Uterine smooth muscle cell (primary cell): ENCODE data around the gene IFNA7. TPM values are rescaled to one million over a fixed set of nuclear protein-coding genes. Genes with fewer than 3 reads are reported as not detected.

Source experiments
- total RNA-seq: library from RNA; depleted of rRNA; stranded (reverse); fragments of >200 nt; gene quantifications from 2 replicates; pipeline ENCODE4 v1.2.3, GENCODE V29; 2014

Gene IFNA7
- total RNA-seq = not detected in 2 replicates

GRCh38 chr9:21202105-21202504 is at the start of gene IFNA7:
IFNA7 (minus strand) TSS chr9:21202205; CDS start chr9:21202165, 40 bp downstream.

GRCh38 chr9:21239911-21240310 is 37.9 kb upstream of the IFNA7 start, which contains the start of gene IFNA14:
IFNA14 (minus strand) TSS chr9:21240005; CDS start chr9:21239935, 70 bp downstream.

GRCh38 chr9:21228122-21228521 is 26.1 kb upstream of the IFNA7 start, which contains the start of gene IFNA17:
IFNA17 (minus strand) TSS chr9:21228222; CDS start chr9:21228173, 49 bp downstream.

GRCh38 chr9:21217211-21217610 is 15.2 kb upstream of the IFNA7 start, which contains the start of gene IFNA16:
IFNA16 (minus strand) TSS chr9:21217311; CDS start chr9:21217305, 6 bp downstream.

GRCh38 chr9:21207043-21207442 is 5.0 kb upstream of the IFNA7 start, which contains the start of gene IFNA10:
IFNA10 (minus strand) TSS chr9:21207143; CDS start chr9:21207097, 46 bp downstream.

GRCh38 chr9:21187487-21187886 is 14.5 kb downstream of the IFNA7 start, which contains the start of gene IFNA4:
IFNA4 (minus strand) TSS chr9:21187587; CDS start chr9:21187531, 56 bp downstream.

GRCh38 chr9:21166560-21166959 is 35.4 kb downstream of the IFNA7 start, which contains the start of gene IFNA21:
IFNA21 (minus strand) TSS chr9:21166660; CDS start chr9:21166612, 48 bp downstream.

Other genes with a start within 250 kb of the IFNA7 start
- gene HACD4, start 170.6 kb downstream of the IFNA7 start, total RNA-seq = 9.1 and 9.9 TPM in 2 replicates
- gene IFNB1, start 124.3 kb downstream of the IFNA7 start, total RNA-seq = not detected in 2 replicates
- not detected in 2 replicates for gene IFNW1, start 60.4 kb downstream of the IFNA7 start, total RNA-seq
- not detected in 2 replicates for gene IFNA21, start 35.5 kb downstream of the IFNA7 start, total RNA-seq
- not detected in 2 replicates for gene IFNA4, start 14.6 kb downstream of the IFNA7 start, total RNA-seq
- not detected in 2 replicates for gene IFNA10, start 4.9 kb upstream of the IFNA7 start, total RNA-seq
- not detected in 2 replicates for gene IFNA16, start 15.1 kb upstream of the IFNA7 start, total RNA-seq
- not detected in 2 replicates for gene IFNA17, start 26.0 kb upstream of the IFNA7 start, total RNA-seq
- not detected in 2 replicates for gene IFNA14, start 37.8 kb upstream of the IFNA7 start, total RNA-seq
- gene IFNA5, start 103.1 kb upstream of the IFNA7 start, total RNA-seq = 0.11 TPM in 1 of 2 replicates, not detected in the other
- gene KLHL9, start 133.2 kb upstream of the IFNA7 start, total RNA-seq = 48.1 and 48.9 TPM in 2 replicates
- not detected in 2 replicates for gene IFNA6, start 148.7 kb upstream of the IFNA7 start, total RNA-seq
- not detected in 2 replicates for gene IFNA13, start 165.9 kb upstream of the IFNA7 start, total RNA-seq
- not detected in 2 replicates for gene IFNA2, start 183.2 kb upstream of the IFNA7 start, total RNA-seq
- not detected in 2 replicates for gene IFNA8, start 206.9 kb upstream of the IFNA7 start, total RNA-seq
- gene IFNA1, start 238.2 kb upstream of the IFNA7 start, total RNA-seq = not detected in 2 replicates